Activated T-helper 9 cell treated with anti-CD3 and anti-CD28 coated beads, Interleukin-2, amount 50 U/mL, for 16 hours (primary cell): ENCODE results near the gene CUZD1.

ENCODE experiments used
- DNase-seq: peaks from one replicate; pipeline ENCODE4 v3.0.0-alpha.2; 2020; ENCODE audit warnings: low read depth

Gene CUZD1

DNA sequence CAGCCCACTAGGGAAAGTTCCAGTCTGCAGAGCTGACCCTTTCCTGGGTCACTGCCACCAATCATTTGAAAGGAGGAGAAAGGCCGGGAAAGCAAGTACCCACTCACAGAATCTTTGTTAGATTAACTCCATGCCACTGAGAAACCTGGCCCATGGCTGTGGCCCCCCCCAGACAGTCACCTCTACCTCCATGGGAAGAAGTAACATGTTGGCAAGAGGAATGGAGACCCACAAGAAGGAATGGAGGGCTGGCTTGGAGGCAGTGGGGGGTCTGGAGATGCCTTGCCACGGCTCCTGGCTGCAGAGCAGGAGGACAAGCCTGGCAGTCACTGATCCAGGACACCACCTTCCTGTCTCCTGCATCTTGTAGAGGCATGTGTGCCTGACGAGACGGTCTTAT lies 32.9 kb downstream of the CUZD1 start:
- no peak for DNase-seq

DNA sequence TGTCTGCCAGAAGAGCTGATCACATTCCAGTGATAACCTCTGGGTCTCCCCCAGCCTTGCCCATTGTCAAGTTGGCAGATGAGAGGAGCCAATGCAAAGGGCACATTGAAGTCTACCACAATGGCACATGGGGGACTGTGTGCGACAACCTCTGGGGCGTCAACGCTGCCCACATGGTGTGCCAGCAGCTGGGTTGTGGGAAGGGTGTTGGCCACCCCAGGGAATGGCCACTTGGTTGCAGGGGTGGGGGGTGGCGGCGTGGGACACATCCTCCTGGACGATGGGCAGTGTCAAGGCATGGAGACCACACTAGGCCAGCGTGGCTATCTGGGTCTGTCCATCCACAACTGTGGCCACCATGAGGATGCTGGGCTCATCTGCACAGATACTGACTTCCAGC lies 43.4 kb downstream of the CUZD1 start:
- no peak for DNase-seq

DNA sequence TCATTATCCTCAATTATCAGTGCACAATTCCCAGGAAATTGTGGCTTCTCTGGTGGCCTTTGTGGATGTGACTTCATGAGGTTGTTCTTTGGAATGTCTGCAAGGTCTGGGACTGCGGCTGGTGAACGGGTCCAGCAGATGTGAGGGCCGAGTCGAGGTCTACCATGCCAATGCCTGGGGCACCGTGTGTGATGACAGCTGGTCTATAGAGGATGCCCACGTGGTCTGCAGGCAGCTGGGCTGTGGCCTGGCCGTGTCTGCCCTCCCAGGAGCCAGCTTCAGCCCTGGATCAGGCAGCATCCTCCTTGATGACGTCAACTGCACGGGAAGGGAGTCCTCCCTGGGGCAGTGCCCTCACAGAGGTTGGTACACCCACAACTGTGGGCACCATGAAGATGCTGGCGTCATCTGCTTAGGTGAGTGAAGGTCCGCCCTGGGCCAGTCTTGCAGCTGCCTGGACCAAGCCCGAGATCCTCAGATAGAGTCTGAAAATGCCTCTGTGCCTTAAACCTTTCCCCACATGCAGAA lies 46.9 kb downstream of the CUZD1 start:
- no peak for DNase-seq

DNA sequence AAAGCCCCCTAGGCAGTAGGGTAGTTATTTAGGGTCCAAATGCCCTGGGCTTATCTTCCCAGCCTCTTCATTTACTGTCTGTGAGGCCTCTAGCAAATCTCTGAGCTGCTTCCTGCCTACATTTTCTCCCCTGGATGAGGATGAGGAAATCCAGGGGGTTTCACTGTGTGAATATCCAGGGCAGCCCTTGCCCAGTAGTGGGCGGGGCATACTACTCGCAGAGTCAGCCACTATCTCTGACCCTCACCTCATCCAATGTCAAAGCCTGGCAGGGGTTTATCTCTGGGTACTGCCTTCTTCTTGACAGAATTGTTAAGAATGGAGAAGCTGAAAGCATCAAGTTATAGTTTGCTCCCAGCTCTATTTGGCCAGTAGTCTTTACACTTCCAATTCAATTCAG lies 48.9 kb downstream of the CUZD1 start:
- no peak for DNase-seq

DNA sequence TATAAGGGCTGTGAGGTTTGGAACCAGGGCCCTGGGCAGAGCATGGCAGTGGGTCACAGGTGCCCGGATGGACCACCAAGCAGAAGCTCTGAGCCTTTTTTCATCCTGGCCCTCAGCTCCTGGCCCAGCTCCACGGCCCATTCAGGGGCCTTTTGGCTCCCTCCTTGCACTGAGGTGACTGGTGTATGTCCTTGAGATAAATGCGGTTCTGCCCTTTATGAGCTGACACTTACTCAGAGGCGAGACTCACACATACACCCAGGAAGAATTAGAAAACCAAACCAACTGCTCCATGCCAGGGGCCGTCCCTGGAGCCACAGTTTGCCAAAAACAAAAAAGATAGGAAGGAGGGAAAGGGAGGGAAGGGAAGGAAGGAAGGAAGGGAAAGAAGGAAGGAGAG lies 49.7 kb downstream of the CUZD1 start:
- no peak for DNase-seq

DNA sequence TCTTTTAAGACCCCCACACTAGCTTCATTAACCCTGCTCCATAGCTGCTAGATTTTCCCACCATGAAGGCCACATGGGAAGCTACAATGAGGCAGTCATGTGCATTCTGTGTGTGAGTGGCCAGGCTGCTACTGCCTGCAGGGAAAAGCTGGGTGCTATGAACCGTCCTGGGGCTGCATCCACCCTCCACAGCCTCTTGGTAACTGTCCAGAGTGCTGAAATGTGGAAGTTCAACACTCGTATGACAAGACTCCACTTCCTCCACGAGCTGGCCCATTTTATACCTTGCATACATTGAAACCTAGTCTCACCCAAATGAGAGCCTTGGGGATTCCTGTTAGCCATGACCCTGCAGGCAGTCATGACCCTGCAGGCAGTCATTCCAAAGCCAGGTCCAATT lies 59.4 kb downstream of the CUZD1 start:
- no peak for DNase-seq

DNA sequence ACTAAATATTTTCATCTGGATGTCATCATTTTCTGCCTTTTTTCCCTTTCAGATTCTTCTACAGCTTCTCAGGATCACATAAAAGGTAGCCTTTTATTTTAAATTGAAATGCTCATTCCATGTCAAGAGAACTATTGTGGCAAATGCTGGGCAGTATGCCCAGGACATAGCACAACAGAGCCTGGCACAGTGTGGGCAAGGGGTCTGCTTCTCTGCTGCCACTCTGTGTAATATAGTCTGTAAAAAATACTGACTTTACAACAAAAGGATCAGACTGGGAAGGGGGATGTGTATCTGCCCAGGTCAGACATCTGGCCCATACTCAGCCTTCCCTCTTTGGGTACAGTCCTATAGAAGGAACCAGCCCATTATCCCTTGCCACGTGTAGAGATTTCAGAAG lies 62.7 kb downstream of the CUZD1 start:
- no peak for DNase-seq
